HG02840 (cell line): ENCODE measurements around the gene SORCS2.

ENCODE experiments used
- ATAC-seq: cut with Tn5 transposase; IDR thresholded peaks from one replicate; pipeline ENCODE4 v1.9.1; 2021; ENCODE audit warnings: mild to moderate bottlenecking, moderate library complexity, moderate number of reproducible peaks; ENCODE audit not compliant: unreplicated experiment, low FRiP score

Gene SORCS2

DNA sequence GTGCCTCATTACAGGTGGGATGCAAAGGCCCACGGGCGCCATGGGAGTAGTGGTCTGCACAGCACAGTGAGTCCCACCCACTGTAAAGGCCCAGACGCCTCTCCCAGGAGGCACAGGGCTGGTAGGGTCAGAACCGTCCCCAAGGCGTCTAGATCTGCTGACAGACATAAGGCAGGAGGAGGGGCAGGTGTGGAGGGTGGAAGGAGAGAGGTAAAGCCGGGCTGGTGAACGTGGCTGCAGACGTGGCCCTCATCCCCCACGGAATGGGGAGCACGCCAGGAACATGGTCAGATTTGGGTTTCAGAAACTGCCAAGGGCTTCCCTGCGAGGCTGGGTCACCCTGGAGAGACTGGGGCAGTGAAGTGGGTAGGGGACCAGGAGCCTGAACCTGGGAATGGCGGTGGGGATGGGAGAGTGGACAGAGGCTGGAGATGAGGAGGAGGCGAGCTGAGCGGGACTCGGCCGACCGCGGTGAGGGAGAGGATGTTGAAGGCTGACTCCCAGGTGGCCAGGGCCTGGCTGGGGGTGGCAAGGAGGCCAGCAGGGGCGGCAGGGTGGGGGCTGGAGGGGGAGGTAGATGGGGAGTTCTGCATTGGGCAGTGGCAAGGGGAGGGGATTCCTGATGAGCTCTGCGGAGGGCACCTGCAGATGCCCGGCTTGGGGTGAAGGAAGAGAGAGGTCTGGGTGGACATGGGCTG is 562.4 kb downstream of the SORCS2 start:
- no peak for ATAC-seq

DNA sequence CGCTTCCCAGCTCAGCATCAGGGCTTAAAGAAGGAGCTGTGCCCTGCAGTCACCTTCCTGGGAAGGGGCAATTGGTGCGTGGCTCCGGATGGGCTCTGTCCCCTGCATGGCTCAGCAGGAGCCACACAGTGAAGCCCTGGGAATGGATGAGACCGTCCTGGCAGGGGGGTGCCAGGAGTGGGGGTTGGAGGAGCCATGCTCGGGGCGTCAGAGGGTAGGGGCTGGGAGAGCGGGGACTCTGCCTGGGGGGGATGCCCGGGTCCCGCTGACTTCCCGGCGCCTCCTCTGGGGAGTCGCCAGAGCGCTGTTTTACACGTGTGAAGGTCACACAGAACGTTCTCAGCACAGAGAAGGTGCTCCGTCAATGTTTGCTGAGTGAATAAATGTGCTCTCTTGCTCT is 563.2 kb downstream of the SORCS2 start:
- ATAC-seq: no peak

GRCh38 chr4:7756071-7756470 is 563.7 kb downstream of the SORCS2 start:
- ATAC-seq: no peak

- ATAC-seq: no peak
Measured at GRCh38 chr4:7756561-7757355, 564.4 kb downstream of the SORCS2 start.

DNA sequence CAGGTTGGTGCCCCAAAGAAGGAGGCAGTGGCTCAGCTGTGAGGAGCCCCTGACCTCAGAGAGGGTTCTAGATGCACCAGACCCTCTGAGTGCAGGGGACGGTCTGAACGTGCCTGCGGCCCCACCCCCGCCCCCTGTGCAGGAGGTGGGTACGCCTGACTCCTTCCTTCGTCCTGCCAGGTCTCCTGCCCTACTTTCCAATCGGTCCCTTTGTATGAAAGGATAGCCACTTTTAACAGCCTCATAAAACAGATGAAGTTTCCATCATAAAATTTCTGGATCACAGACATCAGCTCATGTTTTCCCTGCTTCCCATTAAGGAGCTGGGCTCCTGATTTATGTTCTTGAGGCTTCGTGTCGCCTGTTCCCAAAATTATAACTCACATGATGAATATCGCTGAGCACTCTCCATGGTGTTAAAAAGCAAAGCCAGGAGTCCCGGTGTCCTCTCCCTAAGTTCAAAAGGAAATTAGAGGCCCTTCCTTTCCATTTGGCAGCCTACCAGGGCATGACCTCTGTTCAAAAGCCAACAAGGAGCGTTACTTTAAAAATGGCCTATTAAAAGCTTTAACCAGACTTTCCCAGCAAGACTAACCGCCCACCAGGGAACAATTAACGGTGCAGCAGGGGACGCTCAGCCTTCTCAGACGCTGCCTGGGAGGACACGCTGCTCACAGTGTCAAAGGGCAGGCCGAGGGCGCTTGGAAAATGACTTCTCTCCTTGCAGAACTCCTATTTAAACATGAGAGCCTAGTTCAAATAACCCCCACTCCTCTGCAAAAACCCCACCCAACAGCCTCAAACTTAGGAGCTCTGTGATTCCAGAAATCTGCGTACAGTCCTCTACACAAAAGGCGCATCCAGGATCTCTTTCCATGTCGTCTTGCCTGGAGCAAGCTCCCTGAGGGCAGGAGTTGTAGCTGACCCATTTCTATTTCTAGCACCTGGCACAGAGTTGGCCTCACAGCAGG is 565.4 kb downstream of the SORCS2 start:
- no peak for ATAC-seq

DNA sequence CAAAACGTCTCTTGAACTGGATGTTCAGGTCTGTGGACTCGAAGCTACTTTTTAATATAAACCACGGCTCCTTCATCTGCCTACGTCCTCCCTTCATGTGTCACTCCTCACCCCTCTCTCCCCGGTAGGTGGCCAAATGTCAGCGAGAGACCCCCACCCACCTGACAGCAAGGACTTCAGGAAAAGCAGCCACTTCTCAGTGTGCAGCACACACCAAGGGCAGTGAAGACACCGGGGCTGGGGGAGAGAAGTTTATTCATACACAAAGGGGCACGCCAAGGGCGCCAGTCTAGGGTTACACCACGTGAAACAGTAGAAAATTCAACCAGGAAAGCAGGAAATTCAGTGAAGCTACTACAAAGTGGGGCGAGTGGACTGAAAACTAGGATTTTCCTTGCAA is 566.1 kb downstream of the SORCS2 start:
- ATAC-seq: no peak

- no peak for ATAC-seq
Measured at GRCh38 chr4:7759216-7759615, 566.9 kb downstream of the SORCS2 start.

DNA sequence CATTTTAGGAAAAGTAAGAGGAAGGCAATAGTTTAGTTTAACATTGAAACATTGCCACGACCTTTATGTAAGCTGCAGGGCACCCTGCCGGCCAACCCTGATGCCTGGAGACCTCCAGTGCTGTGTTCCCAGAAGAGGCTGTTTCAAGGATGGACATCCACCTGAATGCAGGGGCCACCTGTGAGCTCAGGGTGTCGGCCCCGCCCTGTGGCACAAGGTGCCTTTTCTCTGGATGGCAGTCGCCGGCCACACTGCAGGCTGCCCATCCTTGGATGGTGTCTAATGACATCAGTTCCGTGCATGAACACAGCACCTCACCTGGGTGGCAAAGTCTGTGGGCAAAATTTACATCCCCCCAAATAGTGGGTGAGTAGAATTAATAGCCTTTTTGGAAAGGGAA is 567.3 kb downstream of the SORCS2 start:
- ATAC-seq: no peak

- ATAC-seq: no peak
Measured at GRCh38 chr4:7760228-7760627, 567.9 kb downstream of the SORCS2 start.

DNA sequence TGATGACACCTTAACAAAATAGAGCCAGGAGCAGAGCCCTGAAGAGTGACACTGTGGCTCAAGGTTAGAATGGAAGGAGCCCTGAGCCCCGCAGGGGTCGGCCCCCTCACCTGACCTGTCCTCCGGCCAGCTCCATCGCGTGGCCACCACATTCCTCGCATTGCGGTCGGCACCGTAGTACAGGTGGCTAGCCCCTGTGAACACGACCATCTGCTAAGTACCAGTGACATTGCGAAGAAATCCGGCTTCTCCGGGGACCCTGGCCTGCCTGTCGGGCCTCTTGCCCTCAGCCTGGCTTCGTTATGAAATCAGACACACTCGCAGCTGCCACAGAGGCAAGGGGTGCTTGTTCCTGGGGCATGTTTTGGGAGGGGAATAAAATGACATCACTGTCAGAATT is 568.4 kb downstream of the SORCS2 start:
- no peak for ATAC-seq

DNA sequence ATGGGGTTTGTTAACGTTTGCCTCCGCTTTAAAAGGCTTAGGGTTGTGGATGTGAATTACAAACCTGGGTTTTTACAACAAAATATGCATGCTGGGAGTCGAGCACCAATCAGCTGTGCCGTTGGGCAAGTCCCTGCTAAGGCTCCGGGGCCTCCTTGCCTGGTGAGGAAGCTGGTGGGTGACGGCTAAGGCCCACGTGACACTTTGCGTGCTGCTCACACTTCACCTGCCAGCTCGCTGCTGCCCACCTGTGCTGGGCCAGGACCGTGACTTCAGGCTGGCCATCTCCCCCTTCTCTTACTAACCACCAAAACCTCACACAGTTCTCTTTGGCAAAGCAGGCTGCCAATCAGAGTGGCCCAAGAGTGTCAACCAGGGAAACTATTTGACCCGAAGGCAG is 569.0 kb downstream of the SORCS2 start:
- ATAC-seq: no peak

- ATAC-seq: no peak
Measured at GRCh38 chr4:7761720-7762119, 569.4 kb downstream of the SORCS2 start.

DNA sequence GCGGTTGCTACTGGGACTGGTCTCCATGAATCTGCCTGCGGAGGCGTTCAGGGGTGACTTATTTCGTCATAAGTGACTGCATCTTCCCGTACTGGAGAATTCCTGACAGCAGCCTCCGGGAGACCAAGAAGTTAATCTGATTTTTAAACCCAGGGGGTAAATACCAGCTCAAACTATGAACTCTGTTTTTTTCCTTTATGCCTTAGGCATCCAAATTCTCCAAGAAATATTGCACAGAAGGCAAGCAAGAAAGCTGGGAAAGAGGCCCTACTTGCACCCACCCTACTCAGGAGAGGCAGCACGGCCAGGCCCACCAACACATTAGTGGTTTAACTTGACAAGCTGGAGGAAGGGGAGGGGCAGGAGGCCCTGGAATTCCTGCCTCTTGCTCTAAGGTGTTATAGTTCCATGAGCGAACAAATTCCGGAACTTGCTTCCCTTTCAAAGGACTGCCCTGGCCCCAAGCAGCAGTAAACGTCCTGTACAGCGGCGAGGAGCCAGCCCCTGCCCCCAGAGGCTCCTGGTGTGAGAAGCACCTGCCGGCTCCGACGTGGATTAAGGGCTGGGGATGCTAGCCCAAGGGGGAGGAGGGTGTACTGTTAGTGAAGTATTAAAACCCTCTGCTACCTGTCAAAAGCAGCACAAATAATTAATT is 570.2 kb downstream of the SORCS2 start:
- no peak for ATAC-seq

DNA sequence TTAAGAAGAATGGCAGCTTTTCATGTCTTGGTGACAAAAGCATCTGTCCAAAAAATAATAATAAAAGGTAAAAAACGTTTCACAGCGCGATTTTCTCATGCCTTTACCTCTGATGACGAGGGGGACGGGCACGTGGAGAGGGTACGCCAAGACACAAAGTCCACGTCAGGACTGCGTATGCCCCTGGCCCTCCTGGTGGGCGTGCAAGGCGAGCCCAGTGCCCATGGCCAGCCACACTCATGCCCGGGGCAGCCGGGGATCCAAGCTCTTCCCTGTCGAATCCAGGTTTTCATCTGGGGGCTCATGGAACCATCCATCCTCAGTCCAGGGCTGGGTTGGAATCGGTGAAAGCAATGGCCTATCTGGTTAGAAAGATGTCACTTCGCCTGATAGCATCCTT is 570.8 kb downstream of the SORCS2 start:
- no peak for ATAC-seq

DNA sequence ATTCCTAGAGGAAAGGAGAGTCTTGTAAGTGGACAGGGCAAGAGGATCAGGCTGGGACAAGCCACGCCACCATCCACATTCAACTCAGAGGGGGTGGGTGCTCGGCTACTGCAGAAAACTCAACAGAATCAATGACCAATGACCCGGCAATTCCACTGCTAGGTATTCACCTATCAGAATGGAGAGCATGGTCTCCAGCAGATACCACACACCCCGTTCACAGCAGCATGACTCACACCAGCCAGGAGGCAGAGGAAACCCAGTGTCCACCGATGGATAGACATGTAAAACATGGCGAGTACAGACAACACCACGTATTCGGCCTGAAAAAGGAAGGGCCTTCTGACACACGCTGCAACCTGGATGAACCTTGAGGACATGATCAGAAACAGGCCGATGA is 571.5 kb downstream of the SORCS2 start:
- no peak for ATAC-seq

- ATAC-seq: no peak
Measured at GRCh38 chr4:7764466-7764865, 572.1 kb downstream of the SORCS2 start.

DNA sequence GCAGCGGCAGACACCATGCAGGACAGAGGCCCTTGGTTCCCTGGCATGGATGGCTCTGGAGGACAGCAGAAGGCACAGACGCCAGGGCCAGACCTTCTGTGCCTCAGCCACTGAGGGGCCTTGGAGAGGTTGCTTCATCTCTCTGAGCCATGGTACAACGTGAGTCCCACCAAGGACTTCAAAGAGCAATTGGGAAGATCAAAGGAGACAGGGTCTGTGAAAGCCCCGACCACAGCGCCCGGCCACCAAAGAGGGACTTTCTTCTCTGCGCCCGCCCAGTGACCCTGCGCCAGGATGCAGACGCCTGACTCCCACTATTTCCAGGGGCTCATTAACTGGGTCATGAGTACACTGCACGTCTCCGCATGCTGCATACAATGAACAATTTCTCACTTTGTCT is 573.3 kb downstream of the SORCS2 start:
- ATAC-seq: no peak

DNA sequence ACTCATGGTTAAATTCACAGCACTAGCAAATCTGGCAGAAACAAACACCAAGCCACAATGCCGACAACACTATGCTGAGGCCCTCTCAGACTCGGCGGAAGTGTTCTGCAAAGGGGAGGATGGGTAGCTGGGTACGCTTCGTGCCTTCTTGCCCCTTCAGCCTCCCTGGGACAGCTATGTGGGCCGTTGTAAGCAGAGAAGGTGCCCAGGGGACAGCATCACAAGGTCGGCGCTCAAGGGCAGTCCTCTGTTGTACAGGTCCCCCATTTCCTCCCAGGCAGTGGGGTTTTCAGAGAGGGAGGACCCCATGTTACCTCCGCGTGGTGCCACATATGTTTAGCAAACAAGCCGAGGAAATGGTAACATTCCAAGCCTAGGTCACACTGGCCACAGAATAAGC is 573.7 kb downstream of the SORCS2 start:
- no peak for ATAC-seq

DNA sequence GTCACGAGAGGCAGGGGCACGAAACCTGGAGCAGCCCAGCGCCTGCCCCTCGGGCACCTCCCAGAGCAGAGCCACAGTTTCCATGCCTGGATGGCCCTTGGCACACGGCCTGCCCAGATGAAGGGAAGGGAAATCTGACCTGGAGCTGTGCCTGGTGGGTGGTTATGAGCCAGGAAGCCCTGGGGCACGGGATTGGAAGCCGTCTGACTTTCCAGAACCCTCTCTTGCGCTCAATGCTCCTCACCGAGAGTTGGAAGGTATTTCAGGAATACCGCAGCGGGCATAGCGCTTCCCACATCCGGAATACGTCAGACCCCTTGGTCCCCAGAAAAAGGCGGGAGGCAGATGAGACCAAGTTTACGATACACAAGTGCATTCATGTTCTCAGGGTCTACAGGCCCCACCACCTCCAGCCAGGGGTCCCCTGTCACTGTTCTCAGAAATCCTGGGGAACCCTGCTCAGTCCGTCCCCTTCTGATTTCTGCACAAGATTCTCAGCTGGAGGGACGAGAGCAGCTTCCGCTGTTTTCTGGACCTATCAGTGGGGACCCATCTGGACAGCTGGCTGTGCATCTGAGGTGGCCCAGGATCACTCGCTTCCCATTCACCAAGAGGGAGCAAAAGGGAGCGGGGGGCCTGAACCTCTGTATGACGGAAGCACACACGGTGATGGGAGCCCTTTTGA is 574.5 kb downstream of the SORCS2 start:
- no peak for ATAC-seq

GRCh38 chr4:7767526-7767925 is 575.2 kb downstream of the SORCS2 start:
- ATAC-seq: no peak
